ENCODE results near the gene CRIP2.

GRCh38 chr14:105493921-105494605, 19.4 kb downstream of the CRIP2 start:
- TF ChIP-seq CTCF (IDR thresholded peaks at IDR 0.05; ENCODE audit: insufficient read depth, low read depth, low read length) (no peak), EZH2 (IDR thresholded peaks at IDR 0.05; ENCODE audit: insufficient read depth, low read length) (no peak)
